HCT116 (cell line): ENCODE results near the gene GRB10.

Experiments
- POLR2A ChIP-seq: IDR thresholded peaks from 2 replicates; pipeline ENCODE4 v1.7.0; 2011; ENCODE audit warnings: borderline replicate concordance; ENCODE audit not compliant: insufficient read depth, insufficient read length; ENCODE audit errors: extremely low read depth
- SP1 ChIP-seq: IDR thresholded peaks from 2 replicates; pipeline ENCODE4 v1.6.1; 2012; ENCODE audit warnings: low read depth
- SRF ChIP-seq: IDR thresholded peaks from 2 replicates; pipeline ENCODE4 v1.6.1; 2012; ENCODE audit warnings: low read depth
- TCF7L2 ChIP-seq: IDR thresholded peaks from 2 replicates; pipeline ENCODE4 v1.7.0; 2011; ENCODE audit warnings: borderline replicate concordance, inconsistent platforms; ENCODE audit not compliant: insufficient read depth, insufficient read length; ENCODE audit errors: extremely low read depth
- TF ChIP-seq, protein P1 (sequence below), 3 experiments: fragments of 200-600 bp in 1 of 3; sonication (generic) in 1 of 3; IDR thresholded peaks in 2 of 3; conservative IDR thresholded peaks in 1 of 3; 2 replicates each; pipeline ENCODE4 v1.5.1; 2012 to 2017; ENCODE audit warnings: low read depth in 2 of 3, low read length in 2 of 3, antibody characterized with exemption in 1 of 3, borderline replicate concordance in 1 of 3, control low read depth in 1 of 3, mild to moderate bottlenecking in 1 of 3, mixed read lengths in 1 of 3, mixed run types in 1 of 3, moderate library complexity in 1 of 3; ENCODE audit not compliant: insufficient read depth in 1 of 3
- TF ChIP-seq, protein P2 (sequence below): IDR thresholded peaks from 2 replicates; pipeline ENCODE4 v1.6.1; 2012; ENCODE audit warnings: low read depth

DNA sequence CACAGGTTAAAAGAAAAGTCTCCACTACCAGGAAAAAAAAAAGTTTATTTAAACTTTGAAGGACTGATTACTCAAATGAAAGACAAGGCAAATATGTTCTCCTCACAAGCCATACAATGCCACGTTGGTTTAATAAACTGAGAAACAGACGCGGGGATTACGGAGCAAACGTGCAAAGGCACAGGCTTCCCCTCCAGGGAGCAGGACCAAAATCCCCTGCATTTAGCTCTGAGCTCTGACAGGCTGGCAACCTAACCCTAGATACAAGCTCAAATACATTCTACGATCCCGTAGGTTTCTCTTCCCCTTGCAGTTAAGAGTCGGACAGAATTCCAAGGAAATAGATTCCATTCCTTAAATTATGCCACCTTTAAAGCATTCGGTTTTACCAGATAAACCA is 7.7 kb upstream of the GRB10 start:
- no peak for TF ChIP-seq POLR2A
- TF ChIP-seq, protein P1, sequence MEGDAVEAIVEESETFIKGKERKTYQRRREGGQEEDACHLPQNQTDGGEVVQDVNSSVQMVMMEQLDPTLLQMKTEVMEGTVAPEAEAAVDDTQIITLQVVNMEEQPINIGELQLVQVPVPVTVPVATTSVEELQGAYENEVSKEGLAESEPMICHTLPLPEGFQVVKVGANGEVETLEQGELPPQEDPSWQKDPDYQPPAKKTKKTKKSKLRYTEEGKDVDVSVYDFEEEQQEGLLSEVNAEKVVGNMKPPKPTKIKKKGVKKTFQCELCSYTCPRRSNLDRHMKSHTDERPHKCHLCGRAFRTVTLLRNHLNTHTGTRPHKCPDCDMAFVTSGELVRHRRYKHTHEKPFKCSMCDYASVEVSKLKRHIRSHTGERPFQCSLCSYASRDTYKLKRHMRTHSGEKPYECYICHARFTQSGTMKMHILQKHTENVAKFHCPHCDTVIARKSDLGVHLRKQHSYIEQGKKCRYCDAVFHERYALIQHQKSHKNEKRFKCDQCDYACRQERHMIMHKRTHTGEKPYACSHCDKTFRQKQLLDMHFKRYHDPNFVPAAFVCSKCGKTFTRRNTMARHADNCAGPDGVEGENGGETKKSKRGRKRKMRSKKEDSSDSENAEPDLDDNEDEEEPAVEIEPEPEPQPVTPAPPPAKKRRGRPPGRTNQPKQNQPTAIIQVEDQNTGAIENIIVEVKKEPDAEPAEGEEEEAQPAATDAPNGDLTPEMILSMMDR (IDR thresholded peaks at IDR 0.05 in 2 of 3, conservative IDR thresholded peaks at IDR 0.05 in 1 of 3; ENCODE audit: borderline replicate concordance in 1 of 3, insufficient read depth in 1 of 3, low read depth in 2 of 3, low read length in 2 of 3) = no peak
- TF ChIP-seq SRF = no peak
- TF ChIP-seq TCF7L2 = no peak
- TF ChIP-seq, protein P2, sequence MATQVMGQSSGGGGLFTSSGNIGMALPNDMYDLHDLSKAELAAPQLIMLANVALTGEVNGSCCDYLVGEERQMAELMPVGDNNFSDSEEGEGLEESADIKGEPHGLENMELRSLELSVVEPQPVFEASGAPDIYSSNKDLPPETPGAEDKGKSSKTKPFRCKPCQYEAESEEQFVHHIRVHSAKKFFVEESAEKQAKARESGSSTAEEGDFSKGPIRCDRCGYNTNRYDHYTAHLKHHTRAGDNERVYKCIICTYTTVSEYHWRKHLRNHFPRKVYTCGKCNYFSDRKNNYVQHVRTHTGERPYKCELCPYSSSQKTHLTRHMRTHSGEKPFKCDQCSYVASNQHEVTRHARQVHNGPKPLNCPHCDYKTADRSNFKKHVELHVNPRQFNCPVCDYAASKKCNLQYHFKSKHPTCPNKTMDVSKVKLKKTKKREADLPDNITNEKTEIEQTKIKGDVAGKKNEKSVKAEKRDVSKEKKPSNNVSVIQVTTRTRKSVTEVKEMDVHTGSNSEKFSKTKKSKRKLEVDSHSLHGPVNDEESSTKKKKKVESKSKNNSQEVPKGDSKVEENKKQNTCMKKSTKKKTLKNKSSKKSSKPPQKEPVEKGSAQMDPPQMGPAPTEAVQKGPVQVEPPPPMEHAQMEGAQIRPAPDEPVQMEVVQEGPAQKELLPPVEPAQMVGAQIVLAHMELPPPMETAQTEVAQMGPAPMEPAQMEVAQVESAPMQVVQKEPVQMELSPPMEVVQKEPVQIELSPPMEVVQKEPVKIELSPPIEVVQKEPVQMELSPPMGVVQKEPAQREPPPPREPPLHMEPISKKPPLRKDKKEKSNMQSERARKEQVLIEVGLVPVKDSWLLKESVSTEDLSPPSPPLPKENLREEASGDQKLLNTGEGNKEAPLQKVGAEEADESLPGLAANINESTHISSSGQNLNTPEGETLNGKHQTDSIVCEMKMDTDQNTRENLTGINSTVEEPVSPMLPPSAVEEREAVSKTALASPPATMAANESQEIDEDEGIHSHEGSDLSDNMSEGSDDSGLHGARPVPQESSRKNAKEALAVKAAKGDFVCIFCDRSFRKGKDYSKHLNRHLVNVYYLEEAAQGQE = no peak
- no peak for TF ChIP-seq SP1
